Anterior cingulate cortex (tissue), 58 donors: ENCODE results near the gene NFKBIZ.
"Not testable (repeated sequence)": the region's sequence is repeated elsewhere in the genome, so short reads cannot be mapped to it uniquely, and the experiment has no call there.

Source experiments
- DNase-seq, 58 donors: peaks; one replicate each; lab custom pipeline; 2025; lab: John Stamatoyannopoulos, UW

Gene NFKBIZ

GRCh38 chr3:101903451-101903871 is 54.1 kb downstream of the NFKBIZ start:
- DNase-seq, result no peak

DNA sequence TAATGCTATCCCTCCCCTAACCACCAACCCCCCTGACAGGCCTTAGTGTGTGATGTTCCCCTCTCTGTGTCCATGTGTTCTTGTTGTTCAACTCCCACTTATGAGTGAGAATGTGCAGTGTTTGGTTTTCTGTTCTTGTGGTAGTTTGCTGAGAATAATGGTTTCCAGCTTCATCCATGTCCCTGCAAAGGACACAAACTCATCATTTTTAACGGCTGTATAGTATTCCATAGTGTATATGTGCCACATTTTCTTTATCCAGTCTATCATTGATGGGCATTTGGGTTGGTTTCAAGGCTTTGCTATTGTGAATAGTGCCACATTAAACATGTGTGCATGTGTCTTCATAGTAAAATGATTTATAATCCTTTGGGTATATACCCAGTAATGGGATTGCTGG is 56.3 kb downstream of the NFKBIZ start:
- not testable (repeated sequence) for DNase-seq
